ENCODE measurements around the gene RAPGEF2. TPM values are rescaled to one million over a fixed set of nuclear protein-coding genes. Genes with fewer than 3 reads are reported as not detected.

Gene RAPGEF2
- total and polyA plus RNA-seq, 3 experiments from 2014 or later, result 1.0 to 34.3 (median 29.2) TPM

DNA sequence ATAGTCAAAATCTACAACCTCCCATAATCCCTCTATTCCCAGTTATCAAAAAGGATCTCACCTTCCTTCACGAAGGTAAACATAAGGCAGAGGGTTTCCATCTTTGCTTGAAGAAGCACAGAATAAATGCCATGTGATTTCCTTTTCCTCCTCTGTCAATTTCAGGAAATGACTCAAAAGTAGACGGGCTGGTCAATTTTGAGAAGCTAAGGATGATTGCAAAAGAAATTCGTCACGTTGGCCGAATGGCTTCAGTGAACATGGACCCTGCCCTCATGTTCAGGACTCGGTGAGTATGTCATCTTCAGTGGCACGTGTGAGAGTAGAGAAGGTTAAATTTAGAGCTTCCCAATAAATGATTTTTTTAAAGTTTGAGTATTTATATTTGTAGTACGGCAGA is 240.2 kb downstream of the RAPGEF2 start:
- H3K9me3 Mint-ChIP-seq, result no peaks in the 10 kb centered on the region
- peaks cover 6% of the 10 kb centered on the region for H3K36me3 ChIP-seq (ENCODE audit: insufficient read depth, low read length)
- H3K27ac Mint-ChIP-seq, result no peak overlapping the region
- H3K4me3 Mint-ChIP-seq, result no peak overlapping the region
- ChIA-PET POLR2A (no interaction called here), CTCF (no interaction called here)
- H3K4me3 ChIP-seq (ENCODE audit: low read length), result no peak overlapping the region
- H3K27me3 ChIP-seq (ENCODE audit: insufficient read depth, low read length, poor library complexity, severe bottlenecking), result no peaks in the 10 kb centered on the region
- H3K27ac ChIP-seq (ENCODE audit: low read depth, low read length), result no peak overlapping the region
- H3K36me3 Mint-ChIP-seq, result peaks cover 45 to 88% (median 60%) of the 10 kb centered on the region in 3 donors
- H3K27me3 Mint-ChIP-seq, result no peaks in the 10 kb centered on the region
- no peaks in the 10 kb centered on the region for H3K4me1 Mint-ChIP-seq
- DNase-seq, result no peak
- H3K9me3 ChIP-seq (ENCODE audit: low read length), result no peaks in the 10 kb centered on the region
- H3K4me1 ChIP-seq (ENCODE audit: insufficient read depth, low read length), result no peaks in the 10 kb centered on the region

DNA sequence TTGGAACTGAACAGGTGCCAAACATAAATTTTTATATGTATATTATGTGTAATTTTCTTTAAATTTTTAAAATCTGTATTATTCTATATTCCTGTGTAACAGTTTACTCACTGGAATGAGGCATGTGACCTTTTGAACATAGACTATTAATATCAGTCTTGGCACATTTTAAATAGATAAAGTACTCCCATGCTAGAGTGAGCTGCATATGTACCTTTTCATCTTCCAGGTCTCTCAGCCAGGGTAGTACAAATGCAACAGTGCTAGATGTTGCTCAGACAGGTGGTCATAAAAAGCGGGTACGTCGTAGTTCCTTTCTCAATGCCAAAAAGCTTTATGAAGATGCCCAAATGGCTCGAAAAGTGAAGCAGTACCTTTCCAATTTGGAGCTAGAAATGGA is 242.0 kb downstream of the RAPGEF2 start:
- Histone ChIP-seq H3K27me3 (ENCODE audit: insufficient read depth, low read length, poor library complexity, severe bottlenecking) (no peaks in the 10 kb centered on the region), H3K9me3 (ENCODE audit: low read length) (no peaks in the 10 kb centered on the region), H3K36me3 (ENCODE audit: insufficient read depth, low read length) (peaks cover 6% of the 10 kb centered on the region), H3K4me1 (ENCODE audit: insufficient read depth, low read length) (no peaks in the 10 kb centered on the region), H3K27ac (ENCODE audit: low read depth, low read length) (no peak overlapping the region), H3K4me3 (ENCODE audit: low read length) (no peak overlapping the region)
- H3K27ac Mint-ChIP-seq, result no peak overlapping the region
- no peaks in the 10 kb centered on the region for H3K27me3 Mint-ChIP-seq
- ChIA-PET CTCF (no interaction called here), POLR2A (no interaction called here)
- no peak overlapping the region for H3K4me3 Mint-ChIP-seq
- peaks cover 46 to 80% (median 57%) of the 10 kb centered on the region in 3 donors for H3K36me3 Mint-ChIP-seq
- H3K9me3 Mint-ChIP-seq, result no peaks in the 10 kb centered on the region
- no peaks in the 10 kb centered on the region for H3K4me1 Mint-ChIP-seq
- DNase-seq, result no peak

DNA sequence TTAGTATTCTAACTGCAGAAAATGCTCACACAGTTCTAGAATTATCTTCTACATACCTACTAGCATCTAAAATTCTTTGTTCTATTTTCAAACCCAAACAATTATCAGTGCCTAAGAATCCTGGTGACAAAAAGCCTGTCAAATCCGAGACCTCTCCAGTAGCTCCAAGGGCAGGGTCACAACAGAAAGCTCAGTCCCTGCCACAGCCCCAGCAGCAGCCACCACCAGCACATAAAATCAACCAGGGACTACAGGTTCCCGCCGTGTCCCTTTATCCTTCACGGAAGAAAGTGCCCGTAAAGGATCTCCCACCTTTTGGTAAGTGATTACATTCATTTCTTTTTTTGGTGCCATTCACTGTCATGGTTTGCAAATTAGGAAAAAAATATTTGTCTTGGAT is 243.8 kb downstream of the RAPGEF2 start:
- no peaks in the 10 kb centered on the region for H3K27me3 Mint-ChIP-seq
- Histone ChIP-seq H3K4me1 (ENCODE audit: insufficient read depth, low read length) (no peaks in the 10 kb centered on the region), H3K36me3 (ENCODE audit: insufficient read depth, low read length) (peaks cover 12% of the 10 kb centered on the region), H3K27ac (ENCODE audit: low read depth, low read length) (no peak overlapping the region), H3K9me3 (ENCODE audit: low read length) (no peaks in the 10 kb centered on the region), H3K4me3 (ENCODE audit: low read length) (no peak overlapping the region), H3K27me3 (ENCODE audit: insufficient read depth, low read length, poor library complexity, severe bottlenecking) (no peaks in the 10 kb centered on the region)
- no peak for DNase-seq
- H3K36me3 Mint-ChIP-seq, result peaks cover 52 to 75% (median 53%) of the 10 kb centered on the region in 3 donors
- CTCF ChIA-PET, result no interaction called here
- H3K27ac Mint-ChIP-seq, result no peak overlapping the region
- H3K4me1 Mint-ChIP-seq, result no peaks in the 10 kb centered on the region
- no peaks in the 10 kb centered on the region for H3K9me3 Mint-ChIP-seq
- H3K4me3 Mint-ChIP-seq, result no peak overlapping the region
- POLR2A ChIA-PET, result no interaction called here

DNA sequence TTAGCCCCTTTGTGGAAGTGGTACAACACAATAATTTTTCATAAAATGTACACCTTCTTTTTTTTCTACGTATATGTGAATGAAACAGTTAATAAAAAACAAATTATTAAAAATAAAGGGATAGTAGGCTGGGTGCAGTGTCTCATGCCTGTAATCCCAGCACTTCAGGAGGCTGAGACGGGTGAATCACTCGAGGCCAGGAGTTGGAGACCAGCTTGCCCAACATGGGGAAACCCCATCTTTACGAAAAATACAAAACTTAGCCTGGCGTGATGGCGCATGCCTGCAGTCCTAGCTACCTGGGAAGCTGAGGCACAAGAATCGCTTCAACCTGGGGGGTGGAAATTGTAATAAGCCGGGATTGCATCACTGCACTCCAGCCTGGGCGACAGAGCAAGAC is 244.9 kb downstream of the RAPGEF2 start:
- H3K9me3 Mint-ChIP-seq, result no peaks in the 10 kb centered on the region
- no peak overlapping the region for H3K27ac Mint-ChIP-seq
- ChIA-PET POLR2A (no interaction called here), CTCF (no interaction called here)
- peaks cover 44 to 74% (median 50%) of the 10 kb centered on the region in 3 donors for H3K36me3 Mint-ChIP-seq
- no peaks in the 10 kb centered on the region for H3K27me3 ChIP-seq (ENCODE audit: insufficient read depth, low read length, poor library complexity, severe bottlenecking)
- peaks cover 10% of the 10 kb centered on the region for H3K36me3 ChIP-seq (ENCODE audit: insufficient read depth, low read length)
- no peaks in the 10 kb centered on the region for H3K4me1 ChIP-seq (ENCODE audit: insufficient read depth, low read length)
- no peak overlapping the region for H3K4me3 Mint-ChIP-seq
- no peak overlapping the region for H3K27ac ChIP-seq (ENCODE audit: low read depth, low read length)
- no peak for DNase-seq
- no peak overlapping the region for H3K4me3 ChIP-seq (ENCODE audit: low read length)
- no peaks in the 10 kb centered on the region for H3K4me1 Mint-ChIP-seq
- H3K9me3 ChIP-seq (ENCODE audit: low read length), result no peaks in the 10 kb centered on the region
- no peaks in the 10 kb centered on the region for H3K27me3 Mint-ChIP-seq

DNA sequence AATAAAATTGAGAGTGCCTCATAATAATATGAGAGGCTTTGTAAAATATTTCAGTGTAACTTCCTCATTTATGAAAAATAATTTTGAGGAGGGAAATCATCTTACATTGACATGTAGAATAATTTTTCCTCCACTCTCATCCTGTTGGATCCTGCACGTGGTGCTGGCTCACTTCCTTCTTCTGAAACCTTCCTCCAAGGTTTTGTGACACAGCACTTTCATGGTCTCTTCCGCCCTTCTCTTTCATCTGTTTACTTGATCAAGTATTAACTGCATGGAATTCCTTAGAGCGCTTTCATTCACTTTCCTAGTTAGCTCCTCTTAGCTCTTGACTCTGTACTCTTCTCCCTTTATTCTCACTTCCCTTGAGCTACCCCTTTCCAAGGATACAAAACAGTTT is 246.5 kb downstream of the RAPGEF2 start:
- Mint-ChIP-seq H3K27me3 (no peaks in the 10 kb centered on the region), H3K27ac (peak overlapping the region in 2 of 8 donors; percentile 1 to 7), H3K36me3 (peaks cover 31 to 74% (median 47%) of the 10 kb centered on the region in 3 donors), H3K4me3 (no peak overlapping the region), H3K4me1 (no peaks in the 10 kb centered on the region), H3K9me3 (no peaks in the 10 kb centered on the region)
- H3K4me3 ChIP-seq (ENCODE audit: low read length), result no peak overlapping the region
- H3K9me3 ChIP-seq (ENCODE audit: low read length), result no peaks in the 10 kb centered on the region
- POLR2A ChIA-PET, result no interaction called here
- DNase-seq, result no peak
- H3K27ac ChIP-seq (ENCODE audit: low read depth, low read length), result no peak overlapping the region
- H3K36me3 ChIP-seq (ENCODE audit: insufficient read depth, low read length), result peaks cover 10% of the 10 kb centered on the region
- CTCF ChIA-PET, result no interaction called here
- no peaks in the 10 kb centered on the region for H3K27me3 ChIP-seq (ENCODE audit: insufficient read depth, low read length, poor library complexity, severe bottlenecking)
- H3K4me1 ChIP-seq (ENCODE audit: insufficient read depth, low read length), result no peaks in the 10 kb centered on the region

DNA sequence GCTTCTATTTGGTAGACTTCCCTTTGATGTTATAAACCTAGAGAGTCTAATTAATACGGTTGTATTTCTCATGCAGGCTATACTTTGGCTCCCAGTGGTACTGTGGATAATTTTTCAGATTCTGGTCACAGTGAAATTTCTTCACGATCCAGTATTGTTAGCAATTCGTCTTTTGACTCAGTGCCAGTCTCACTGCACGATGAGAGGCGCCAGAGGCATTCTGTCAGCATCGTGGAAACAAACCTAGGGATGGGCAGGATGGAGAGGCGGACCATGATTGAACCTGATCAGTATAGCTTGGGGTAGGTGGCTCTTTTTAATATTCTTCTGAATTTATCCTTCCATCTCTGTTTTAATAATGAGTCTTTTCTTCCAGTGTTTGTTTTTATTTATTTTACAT is 249.7 kb downstream of the RAPGEF2 start:
- Mint-ChIP-seq H3K36me3 (peaks cover 25 to 73% (median 49%) of the 10 kb centered on the region in 3 donors), H3K4me3 (no peak overlapping the region), H3K4me1 (no peaks in the 10 kb centered on the region), H3K27me3 (no peaks in the 10 kb centered on the region), H3K9me3 (no peaks in the 10 kb centered on the region), H3K27ac (peak overlapping the region in 1 of 8 donors; percentile 52)
- DNase-seq, result no peak
- no peak overlapping the region for H3K4me3 ChIP-seq (ENCODE audit: low read length)
- H3K9me3 ChIP-seq (ENCODE audit: low read length), result no peaks in the 10 kb centered on the region
- H3K27me3 ChIP-seq (ENCODE audit: insufficient read depth, low read length, poor library complexity, severe bottlenecking), result no peaks in the 10 kb centered on the region
- no peaks in the 10 kb centered on the region for H3K4me1 ChIP-seq (ENCODE audit: insufficient read depth, low read length)
- peaks cover 10% of the 10 kb centered on the region for H3K36me3 ChIP-seq (ENCODE audit: insufficient read depth, low read length)
- ChIA-PET CTCF (no interaction called here), POLR2A (no interaction called here)
- H3K27ac ChIP-seq (ENCODE audit: low read depth, low read length), result no peak overlapping the region

DNA sequence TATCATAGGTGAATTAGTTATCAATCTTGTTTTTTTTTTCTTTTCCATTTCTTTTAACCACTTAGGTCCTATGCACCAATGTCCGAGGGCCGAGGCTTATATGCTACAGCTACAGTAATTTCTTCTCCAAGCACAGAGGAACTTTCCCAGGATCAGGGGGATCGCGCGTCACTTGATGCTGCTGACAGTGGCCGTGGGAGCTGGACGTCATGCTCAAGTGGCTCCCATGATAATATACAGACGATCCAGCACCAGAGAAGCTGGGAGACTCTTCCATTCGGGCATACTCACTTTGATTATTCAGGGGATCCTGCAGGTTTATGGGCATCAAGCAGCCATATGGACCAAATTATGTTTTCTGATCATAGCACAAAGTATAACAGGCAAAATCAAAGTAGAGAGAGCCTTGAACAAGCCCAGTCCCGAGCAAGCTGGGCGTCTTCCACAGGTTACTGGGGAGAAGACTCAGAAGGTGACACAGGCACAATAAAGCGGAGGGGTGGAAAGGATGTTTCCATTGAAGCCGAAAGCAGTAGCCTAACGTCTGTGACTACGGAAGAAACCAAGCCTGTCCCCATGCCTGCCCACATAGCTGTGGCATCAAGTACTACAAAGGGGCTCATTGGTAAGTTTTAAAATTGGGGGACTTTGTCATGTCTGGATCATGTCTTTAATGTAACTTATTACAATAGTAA is 250.7 kb downstream of the RAPGEF2 start:
- POLR2A ChIA-PET, result no interaction called here
- H3K27ac ChIP-seq (ENCODE audit: low read depth, low read length), result no peak overlapping the region
- no peaks in the 10 kb centered on the region for H3K9me3 Mint-ChIP-seq
- H3K4me1 ChIP-seq (ENCODE audit: insufficient read depth, low read length), result no peaks in the 10 kb centered on the region
- no peaks in the 10 kb centered on the region for H3K4me1 Mint-ChIP-seq
- H3K4me3 ChIP-seq (ENCODE audit: low read length), result no peak overlapping the region
- peaks cover 10% of the 10 kb centered on the region for H3K36me3 ChIP-seq (ENCODE audit: insufficient read depth, low read length)
- DNase-seq, result no peak
- H3K27me3 Mint-ChIP-seq, result no peaks in the 10 kb centered on the region
- H3K9me3 ChIP-seq (ENCODE audit: low read length), result no peaks in the 10 kb centered on the region
- H3K27me3 ChIP-seq (ENCODE audit: insufficient read depth, low read length, poor library complexity, severe bottlenecking), result no peaks in the 10 kb centered on the region
- H3K36me3 Mint-ChIP-seq, result peaks cover 25 to 73% (median 47%) of the 10 kb centered on the region in 3 donors
- H3K27ac Mint-ChIP-seq, result no peak overlapping the region
- CTCF ChIA-PET, result no interaction called here
- no peak overlapping the region for H3K4me3 Mint-ChIP-seq

DNA sequence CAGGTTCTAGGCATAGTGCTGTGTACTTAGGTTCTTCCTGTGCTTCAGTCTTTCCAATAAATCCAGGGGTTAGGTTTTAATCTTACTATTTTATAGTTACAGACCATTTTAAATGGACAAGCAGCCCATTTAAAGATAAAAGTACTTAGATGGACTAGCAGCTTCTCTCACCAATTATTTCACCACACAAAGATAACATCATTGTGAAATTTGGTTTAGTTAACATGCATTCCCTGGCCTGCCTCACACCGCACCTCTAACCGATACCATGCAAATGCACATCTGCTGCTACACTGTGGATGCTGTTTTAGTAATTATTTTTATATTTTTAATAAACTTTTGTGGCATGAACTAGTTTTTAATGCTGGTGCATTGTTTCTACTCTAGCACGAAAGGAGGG is 252.6 kb downstream of the RAPGEF2 start:
- Histone ChIP-seq H3K27me3 (ENCODE audit: insufficient read depth, low read length, poor library complexity, severe bottlenecking) (no peaks in the 10 kb centered on the region), H3K9me3 (ENCODE audit: low read length) (no peaks in the 10 kb centered on the region), H3K27ac (ENCODE audit: low read depth, low read length) (no peak overlapping the region), H3K36me3 (ENCODE audit: insufficient read depth, low read length) (peaks cover 10% of the 10 kb centered on the region), H3K4me1 (ENCODE audit: insufficient read depth, low read length) (no peaks in the 10 kb centered on the region), H3K4me3 (ENCODE audit: low read length) (no peak overlapping the region)
- H3K9me3 Mint-ChIP-seq, result no peaks in the 10 kb centered on the region
- no peak for DNase-seq
- POLR2A ChIA-PET, result no interaction called here
- no peak overlapping the region for H3K27ac Mint-ChIP-seq
- H3K4me1 Mint-ChIP-seq, result no peaks in the 10 kb centered on the region
- CTCF ChIA-PET, result no interaction called here
- H3K27me3 Mint-ChIP-seq, result no peaks in the 10 kb centered on the region
- H3K4me3 Mint-ChIP-seq, result no peak overlapping the region
- H3K36me3 Mint-ChIP-seq, result peaks cover 22 to 83% (median 43%) of the 10 kb centered on the region in 3 donors
